Tibial nerve (tissue), 4 donors: ENCODE data around the gene OR51S1. TPM values are rescaled to one million over a fixed set of nuclear protein-coding genes. Genes with fewer than 3 reads are reported as not detected.

Experiments used
- DNase-seq, 2 donors: peaks; one replicate each; pipeline ENCODE4 v3.0.0-alpha.2; 2019; ENCODE audit warnings: low spot score in 2 of 2
- H3K27ac ChIP-seq, 4 donors: fragments of 200-600 bp; sonication (generic) in 3 of 4; one replicate each; pipeline ENCODE4 v1.5.1; 2017 to 2019; ENCODE audit warnings: mild to moderate bottlenecking in 1 of 4
- H3K27me3 ChIP-seq, 2 donors: fragments of 200-600 bp; sonication (generic) in 1 of 2; one replicate each; pipeline versions ENCODE4 v1.5.1 to v1.6.0; 2017 to 2019
- H3K36me3 ChIP-seq, 3 donors: fragments of 200-600 bp; sonication (generic); one replicate each; pipeline ENCODE4 v1.5.1; 2018 to 2019
- H3K4me1 ChIP-seq, 4 donors: fragments of 200-600 bp; sonication (generic) in 3 of 4; one replicate each; pipeline ENCODE4 v1.5.1; 2017 to 2019
- H3K4me3 ChIP-seq, 4 donors: fragments of 200-600 bp; sonication (generic) in 3 of 4; one replicate each; pipeline ENCODE4 v1.5.1; 2017 to 2019; ENCODE audit warnings: mild to moderate bottlenecking in 1 of 4, moderate library complexity in 1 of 4
- H3K9me3 ChIP-seq, 4 donors: fragments of 200-600 bp; sonication (generic) in 3 of 4; one replicate each; pipeline ENCODE4 v1.5.1; 2017 to 2019
- EP300 ChIP-seq, 2 donors: sonication (generic); formaldehyde crosslinking; IDR thresholded peaks; one replicate each; pipeline ENCODE4 v1.6.1; 2017; ENCODE audit warnings: antibody characterized with exemption in 2 of 2, mild to moderate bottlenecking in 1 of 2
- POLR2A ChIP-seq, 2 donors: fragments of 450-650 bp; IDR thresholded peaks; one replicate each; pipeline ENCODE4 v1.6.1; 2017; ENCODE audit warnings: antibody characterized with exemption in 2 of 2, mild to moderate bottlenecking in 2 of 2, moderate library complexity in 2 of 2
- WGBS, 2 donors: methylation state at CpG; one replicate each; pipeline ENCODE4 v1.1.5; 2018; 5-methylcytosine and 5-hydroxymethylcytosine counted together
- total RNA-seq, 4 donors: library from RNA; depleted of rRNA; stranded (reverse); fragments of >200 nt; gene quantifications; one replicate each; pipeline ENCODE4 v1.1.0, GENCODE V29; 2016
- TF ChIP-seq, protein P1 (sequence below), 5 experiments: fragments of 200-600 bp in 3 of 5; fragments of 450-650 bp in 2 of 5; sonication (generic) in 3 of 5; IDR thresholded peaks; one replicate each; pipeline ENCODE4 v1.5.1; 2016 to 2019; ENCODE audit warnings: antibody characterized with exemption in 5 of 5, mild to moderate bottlenecking in 3 of 5, moderate library complexity in 2 of 5

The OR51S1 gene
- total RNA-seq, 4 donors from 2014 or later = not detected

DNA sequence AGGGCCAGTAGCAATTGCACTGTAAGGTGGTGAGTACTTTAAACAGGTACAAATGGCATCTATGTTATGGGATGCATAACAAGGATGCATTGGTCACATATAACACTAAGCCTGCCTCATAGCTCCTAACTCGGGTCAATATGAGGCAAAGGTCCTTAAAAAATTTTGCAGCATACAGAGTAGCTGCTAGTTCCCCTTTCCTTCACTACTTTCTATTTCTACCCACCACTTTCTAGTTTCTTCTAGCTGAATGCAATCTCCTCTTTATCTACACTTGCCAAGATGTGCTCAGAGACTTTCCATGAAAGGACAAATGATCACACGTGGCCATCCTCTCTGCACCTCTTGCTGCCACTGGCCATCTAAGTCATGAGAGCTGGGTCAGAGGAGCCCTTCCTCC, 18.1 kb downstream of the OR51S1 start:
- no peaks in the 10 kb centered on the region for H3K4me1 ChIP-seq
- H3K36me3 ChIP-seq = no peaks in the 10 kb centered on the region
- H3K4me3 ChIP-seq = no peak overlapping the region
- TF ChIP-seq EP300 (IDR thresholded peaks at IDR 0.05) = no peak
- TF ChIP-seq, protein P1, sequence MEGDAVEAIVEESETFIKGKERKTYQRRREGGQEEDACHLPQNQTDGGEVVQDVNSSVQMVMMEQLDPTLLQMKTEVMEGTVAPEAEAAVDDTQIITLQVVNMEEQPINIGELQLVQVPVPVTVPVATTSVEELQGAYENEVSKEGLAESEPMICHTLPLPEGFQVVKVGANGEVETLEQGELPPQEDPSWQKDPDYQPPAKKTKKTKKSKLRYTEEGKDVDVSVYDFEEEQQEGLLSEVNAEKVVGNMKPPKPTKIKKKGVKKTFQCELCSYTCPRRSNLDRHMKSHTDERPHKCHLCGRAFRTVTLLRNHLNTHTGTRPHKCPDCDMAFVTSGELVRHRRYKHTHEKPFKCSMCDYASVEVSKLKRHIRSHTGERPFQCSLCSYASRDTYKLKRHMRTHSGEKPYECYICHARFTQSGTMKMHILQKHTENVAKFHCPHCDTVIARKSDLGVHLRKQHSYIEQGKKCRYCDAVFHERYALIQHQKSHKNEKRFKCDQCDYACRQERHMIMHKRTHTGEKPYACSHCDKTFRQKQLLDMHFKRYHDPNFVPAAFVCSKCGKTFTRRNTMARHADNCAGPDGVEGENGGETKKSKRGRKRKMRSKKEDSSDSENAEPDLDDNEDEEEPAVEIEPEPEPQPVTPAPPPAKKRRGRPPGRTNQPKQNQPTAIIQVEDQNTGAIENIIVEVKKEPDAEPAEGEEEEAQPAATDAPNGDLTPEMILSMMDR (IDR thresholded peaks at IDR 0.05) = no peak
- TF ChIP-seq POLR2A (IDR thresholded peaks at IDR 0.05) = no peak
- DNase-seq = no peak
- H3K27me3 ChIP-seq = no peaks in the 10 kb centered on the region
- 45 to 67% methylated on average over 2 of the region's 2 CpGs for WGBS, 2 donors
- no peak overlapping the region for H3K27ac ChIP-seq
- no peaks in the 10 kb centered on the region for H3K9me3 ChIP-seq

DNA sequence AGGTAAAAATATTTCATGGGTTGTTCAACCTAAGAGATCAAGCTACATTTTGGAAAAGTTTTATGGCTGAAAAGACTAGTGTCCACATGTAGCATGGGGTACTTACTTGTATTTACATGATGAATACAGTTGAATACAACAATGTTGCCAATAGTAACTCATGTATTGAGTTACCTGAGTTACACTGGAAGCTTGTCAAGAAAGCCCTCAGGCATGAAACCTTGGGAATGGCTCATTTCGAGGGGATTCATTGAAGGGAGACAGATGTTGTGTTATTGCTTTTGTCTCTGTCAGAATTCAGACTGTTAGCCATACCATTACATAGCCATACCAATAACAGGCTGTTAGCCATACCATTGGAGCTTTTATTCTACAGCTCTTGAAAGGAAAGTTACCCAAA, 18.7 kb downstream of the OR51S1 start:
- Histone ChIP-seq H3K36me3 (no peaks in the 10 kb centered on the region), H3K27ac (no peak overlapping the region), H3K4me1 (no peaks in the 10 kb centered on the region), H3K27me3 (no peaks in the 10 kb centered on the region), H3K9me3 (no peaks in the 10 kb centered on the region), H3K4me3 (no peak overlapping the region)
- no peak for DNase-seq
- 55 to 63% methylated on average over 1 of the region's 1 CpG for WGBS, 2 donors
- TF ChIP-seq, protein P1 (IDR thresholded peaks at IDR 0.05) = no peak
- TF ChIP-seq EP300 (IDR thresholded peaks at IDR 0.05) (no peak), POLR2A (IDR thresholded peaks at IDR 0.05) (no peak)

DNA sequence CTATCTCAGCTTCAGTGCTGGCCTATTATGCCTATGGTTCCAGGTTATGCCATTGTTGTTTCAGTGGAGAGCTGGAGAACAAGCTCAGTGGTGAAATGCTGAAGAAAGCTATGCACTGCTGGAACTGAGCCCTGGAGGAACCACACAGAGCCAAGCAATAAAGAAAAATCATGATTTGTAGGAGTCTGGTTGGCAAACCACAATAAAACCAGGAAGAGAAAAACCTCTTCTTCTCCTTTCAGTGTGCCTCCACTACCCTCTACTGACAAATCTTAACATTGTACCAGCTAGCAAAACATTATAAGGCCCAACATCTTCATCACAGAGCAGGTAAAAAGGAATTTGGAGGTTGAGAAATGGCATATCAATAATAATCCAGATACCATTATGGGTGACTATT, 22.6 kb downstream of the OR51S1 start:
- H3K27me3 ChIP-seq = no peaks in the 10 kb centered on the region
- no peak overlapping the region for H3K4me3 ChIP-seq
- no peaks in the 10 kb centered on the region for H3K4me1 ChIP-seq
- H3K9me3 ChIP-seq = no peaks in the 10 kb centered on the region
- no peak overlapping the region for H3K27ac ChIP-seq
- TF ChIP-seq POLR2A (IDR thresholded peaks at IDR 0.05) (no peak), EP300 (IDR thresholded peaks at IDR 0.05) (no peak)
- TF ChIP-seq, protein P1 (IDR thresholded peaks at IDR 0.05) = peak in 2 of 5 experiments; percentile 15 to 18
- no peak for DNase-seq
- no peaks in the 10 kb centered on the region for H3K36me3 ChIP-seq

DNA sequence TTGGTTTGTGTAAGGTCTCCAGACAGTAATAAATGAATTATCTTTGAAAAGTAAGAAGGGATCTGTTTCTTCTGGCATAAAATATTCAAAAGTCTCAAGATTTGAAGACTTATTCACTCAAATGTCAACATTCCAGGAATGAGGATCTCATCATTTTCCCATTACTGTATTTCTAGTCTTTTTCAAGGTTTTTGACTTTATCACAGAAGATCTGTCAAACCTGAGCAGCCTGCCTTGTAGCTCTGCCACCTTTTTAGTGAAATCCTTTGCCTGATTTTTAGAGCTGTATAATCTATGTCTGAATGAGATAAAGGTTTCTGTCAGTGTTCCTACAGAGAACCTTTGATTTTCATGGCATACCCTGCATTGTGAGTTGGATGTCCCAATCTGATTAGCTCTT, 23.9 kb downstream of the OR51S1 start:
- H3K4me1 ChIP-seq = no peaks in the 10 kb centered on the region
- H3K36me3 ChIP-seq = no peaks in the 10 kb centered on the region
- no peaks in the 10 kb centered on the region for H3K9me3 ChIP-seq
- no peak for DNase-seq
- no peaks in the 10 kb centered on the region for H3K27me3 ChIP-seq
- no peak overlapping the region for H3K27ac ChIP-seq
- H3K4me3 ChIP-seq = no peak overlapping the region
- TF ChIP-seq EP300 (IDR thresholded peaks at IDR 0.05) (no peak), POLR2A (IDR thresholded peaks at IDR 0.05) (no peak)
- TF ChIP-seq, protein P1 (IDR thresholded peaks at IDR 0.05) = no peak

DNA sequence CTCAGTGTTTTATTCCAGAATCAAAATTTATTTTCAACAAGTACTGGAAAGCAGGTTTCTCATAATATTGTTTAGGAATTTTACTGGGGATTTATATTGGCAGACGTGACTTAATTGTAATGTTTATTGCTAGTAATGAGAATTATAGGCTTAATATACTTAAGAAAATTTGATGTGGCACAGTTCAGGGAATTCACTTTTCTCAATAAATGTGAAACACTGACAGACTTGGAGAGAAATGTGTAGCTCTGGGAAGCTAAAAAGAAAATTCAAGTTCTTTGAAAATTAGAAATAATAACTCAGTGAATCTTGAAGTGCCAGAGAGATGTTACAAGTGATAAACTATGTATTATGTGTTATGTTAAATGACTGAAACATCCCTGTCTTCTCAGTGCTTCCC, 28.0 kb downstream of the OR51S1 start, which contains the start of gene OR51F2:
TSS of gene OR51F2 (plus strand) at position 301 of the 400 bp plus-strand sequence. CDS start 101 bp downstream, outside the sequence.
- no peaks in the 10 kb centered on the region for H3K4me1 ChIP-seq
- no peaks in the 10 kb centered on the region for H3K9me3 ChIP-seq
- TF ChIP-seq POLR2A (IDR thresholded peaks at IDR 0.05) = no peak
- TF ChIP-seq EP300 (IDR thresholded peaks at IDR 0.05) = no peak
- TF ChIP-seq, protein P1 (IDR thresholded peaks at IDR 0.05) = no peak
- 85 to 89% methylated on average over 1 of the region's 1 CpG for WGBS, 2 donors
- no peak within 1 kb of the TSS for H3K4me3 ChIP-seq
- DNase-seq = no peak
- no peaks in the 10 kb centered on the region for H3K27me3 ChIP-seq
- no peak within 1 kb of the TSS for H3K27ac ChIP-seq
- no peaks in the 10 kb centered on the region for H3K36me3 ChIP-seq
